ENCODE results near the gene DARS1. TPM values are rescaled to one million over a fixed set of nuclear protein-coding genes. Genes with fewer than 3 reads are reported as not detected.
"Not testable (repeated sequence)": the region's sequence is repeated elsewhere in the genome, so short reads cannot be mapped to it uniquely, and the experiment has no call there.

DARS1 gene
- total RNA-seq, 1 donor from 2014 or later = 113 TPM

DNA sequence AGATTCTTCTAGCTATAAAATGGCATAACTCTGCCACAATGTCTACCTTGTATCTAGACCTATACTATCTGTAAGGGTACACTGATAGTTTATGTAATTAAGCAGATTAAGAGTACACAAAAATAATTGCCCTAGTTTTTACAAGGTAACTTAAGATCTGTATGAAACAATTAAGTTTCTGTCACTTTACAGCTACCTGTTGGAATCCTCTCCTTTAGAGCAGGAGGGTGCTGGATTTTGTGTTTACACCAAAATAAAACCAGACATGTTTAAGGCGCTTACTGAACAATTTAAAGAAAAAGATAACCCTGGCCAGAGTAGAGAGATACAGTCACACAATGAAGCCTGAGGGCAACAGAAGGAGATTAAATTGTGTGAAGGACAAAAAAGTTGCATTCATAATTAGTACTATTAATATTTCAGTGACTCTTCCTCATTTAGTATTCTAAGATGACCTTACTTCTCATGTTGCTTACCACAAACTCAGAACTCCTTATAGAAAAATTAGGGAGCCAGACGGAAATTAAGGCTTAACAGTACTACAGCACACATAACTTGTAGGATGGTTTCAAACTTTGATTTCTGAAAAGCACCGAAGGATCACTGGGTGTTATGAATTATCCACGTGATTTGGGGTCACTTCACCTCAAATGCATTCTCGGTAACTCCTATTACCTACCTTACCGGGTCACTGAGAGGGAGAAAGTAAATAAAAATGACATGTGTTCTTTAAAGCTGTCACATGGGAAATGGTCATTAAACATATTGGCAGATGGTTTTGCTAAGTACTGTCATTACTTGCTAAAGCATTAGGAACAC lies 1.0 kb downstream of the DARS1 start:
- no peak for DNase-seq (ENCODE audit: low spot score)

DNA sequence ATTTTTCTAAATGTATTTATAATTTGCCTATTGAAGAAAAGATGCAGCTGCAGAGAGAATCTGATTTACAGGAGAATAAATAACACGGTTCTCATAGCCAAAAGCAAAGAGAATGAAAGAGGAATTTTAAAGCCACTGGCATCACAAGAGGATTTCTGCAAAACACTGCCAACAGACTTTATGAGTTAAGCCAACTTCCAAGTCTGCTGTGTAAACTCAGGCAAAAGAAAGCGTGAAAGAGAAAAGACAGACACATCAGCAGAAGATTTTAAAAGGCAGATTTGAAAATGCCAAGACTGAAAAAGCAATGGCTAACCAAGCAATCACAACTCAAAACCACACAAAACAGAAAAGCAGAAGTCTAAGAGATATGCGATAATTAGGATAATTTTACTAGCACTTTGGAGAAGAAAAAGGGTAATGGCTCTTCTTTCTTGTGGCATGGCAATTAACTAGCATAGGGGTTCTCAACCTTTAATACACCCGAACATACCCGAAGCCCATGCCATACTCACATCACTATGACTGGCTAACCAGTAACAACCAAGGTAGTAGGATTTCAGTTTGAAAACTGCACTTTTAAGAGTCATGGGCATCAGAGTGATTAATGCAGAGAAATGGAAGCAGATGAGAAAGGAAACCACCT lies 4.9 kb downstream of the DARS1 start:
- DNase-seq (ENCODE audit: low spot score) = peak; percentile 50

DNA sequence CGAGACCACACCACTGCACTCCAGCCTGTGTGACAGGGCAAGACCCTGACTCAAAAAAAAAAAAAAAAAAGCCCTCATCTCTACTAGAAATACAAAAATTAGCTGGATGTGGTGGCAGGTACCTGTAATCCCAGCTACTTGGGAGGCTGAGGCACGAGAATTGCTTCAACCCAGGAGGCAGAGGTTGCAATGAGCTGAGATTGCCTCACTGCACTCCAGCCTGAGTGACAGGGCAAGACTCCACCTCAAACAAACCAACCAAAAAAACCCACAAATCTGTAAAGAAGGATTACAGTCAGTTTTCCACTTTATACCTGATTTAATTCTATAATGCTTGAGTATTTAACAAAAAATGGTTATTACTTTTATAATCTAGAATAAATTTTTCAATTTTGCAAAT lies 9.7 kb downstream of the DARS1 start:
- no peak for DNase-seq (ENCODE audit: low spot score)

DNA sequence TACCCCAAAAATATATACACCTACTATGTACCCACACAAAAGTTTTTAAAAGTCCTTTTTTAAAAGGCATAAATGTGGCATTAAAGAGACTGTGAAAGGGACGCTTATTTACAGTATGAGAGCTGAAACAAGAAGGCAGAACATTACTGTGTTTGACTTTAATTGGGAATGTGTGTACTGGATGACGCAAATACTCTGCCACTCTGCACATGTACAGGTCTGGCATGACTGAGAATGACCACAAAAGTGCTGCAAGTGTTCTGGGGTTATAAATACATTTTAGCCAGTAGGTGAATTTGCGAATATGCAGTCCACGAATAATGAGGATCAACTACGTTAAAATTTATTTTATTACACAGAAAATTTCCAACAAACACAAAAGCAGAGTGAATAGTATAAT lies 11.4 kb downstream of the DARS1 start:
- DNase-seq (ENCODE audit: low spot score) = no peak

- DNase-seq (ENCODE audit: low spot score) = no peak
These were observed 15.6 kb downstream of the DARS1 start for GRCh38 chr2:135969655-135970387.

DNA sequence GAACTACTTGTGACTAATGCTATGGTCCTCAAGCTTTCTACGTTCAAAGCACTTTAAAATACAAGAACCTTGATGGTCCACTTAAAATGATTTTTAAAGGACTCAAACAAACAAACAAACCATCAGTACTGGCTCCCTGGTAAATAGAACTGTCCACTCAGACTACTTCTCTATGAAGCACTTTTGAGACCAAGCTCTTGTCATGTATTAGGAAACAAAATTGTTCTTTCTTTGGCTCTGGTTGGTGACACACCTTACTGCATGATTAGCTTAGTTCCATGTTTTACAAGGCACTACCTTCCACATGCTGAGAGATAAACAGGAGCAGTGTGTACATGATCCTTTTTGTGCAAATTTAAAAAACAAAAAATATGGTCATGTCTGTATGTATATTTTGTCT lies 19.7 kb downstream of the DARS1 start:
- DNase-seq (ENCODE audit: low spot score) = no peak

DNA sequence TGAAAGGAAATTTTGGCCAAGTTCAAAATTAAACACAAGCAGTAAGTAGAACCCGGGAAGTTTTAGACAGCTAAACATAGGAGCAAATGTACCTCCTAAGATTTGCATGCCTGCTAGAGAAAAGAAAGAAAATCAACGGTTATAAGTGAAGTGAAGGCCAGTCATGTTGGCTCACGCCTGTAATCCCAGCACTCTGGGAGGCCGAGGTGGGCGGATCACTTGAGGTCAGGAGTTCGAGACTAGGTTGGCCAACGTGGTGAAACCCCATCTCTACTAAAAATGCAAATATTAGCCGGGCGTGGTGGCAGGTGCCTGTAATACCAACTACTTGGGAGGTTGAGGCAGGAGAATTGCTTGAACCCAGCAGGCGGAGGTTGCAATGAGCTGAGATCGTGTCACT lies 21.0 kb downstream of the DARS1 start:
- not testable (repeated sequence) for DNase-seq (ENCODE audit: low spot score)

- no peak for DNase-seq (ENCODE audit: low spot score)
These were observed 21.6 kb downstream of the DARS1 start for GRCh38 chr2:135963841-135964240.

DNA sequence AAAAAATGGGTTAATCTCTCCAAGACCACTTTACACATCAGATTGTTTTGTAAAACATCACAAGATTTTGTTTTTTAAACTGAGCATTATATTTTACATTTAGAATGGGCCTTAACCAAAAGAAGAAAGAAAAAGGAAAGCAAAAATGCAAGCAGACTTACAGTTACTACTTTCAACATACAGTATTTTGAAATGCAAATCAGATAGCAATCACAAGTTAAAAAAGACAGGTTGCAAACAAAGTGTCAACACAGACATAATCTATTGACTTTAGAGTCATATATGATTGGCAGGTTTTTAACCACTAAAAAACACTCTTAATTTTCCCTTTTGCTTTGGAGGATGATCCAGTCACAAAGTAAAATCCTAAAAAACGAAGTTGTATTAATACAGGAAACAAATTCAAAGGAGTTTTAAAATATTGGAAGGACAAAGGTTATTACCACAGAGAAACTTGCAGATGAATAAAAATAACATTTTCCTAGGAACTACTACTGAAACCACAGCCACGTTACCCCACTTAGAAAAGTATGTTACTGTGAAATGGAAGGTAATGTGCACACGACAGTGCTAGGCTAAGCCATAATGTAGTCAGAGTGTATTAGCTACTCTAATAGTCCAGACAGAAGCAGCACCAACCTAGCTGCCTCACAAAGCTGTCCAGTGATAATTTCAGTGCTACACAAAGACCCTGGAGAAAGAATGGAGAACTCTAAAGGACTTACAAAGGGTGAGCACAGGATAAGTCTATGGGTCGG lies 22.9 kb downstream of the DARS1 start:
- no peak for DNase-seq (ENCODE audit: low spot score)

DNA sequence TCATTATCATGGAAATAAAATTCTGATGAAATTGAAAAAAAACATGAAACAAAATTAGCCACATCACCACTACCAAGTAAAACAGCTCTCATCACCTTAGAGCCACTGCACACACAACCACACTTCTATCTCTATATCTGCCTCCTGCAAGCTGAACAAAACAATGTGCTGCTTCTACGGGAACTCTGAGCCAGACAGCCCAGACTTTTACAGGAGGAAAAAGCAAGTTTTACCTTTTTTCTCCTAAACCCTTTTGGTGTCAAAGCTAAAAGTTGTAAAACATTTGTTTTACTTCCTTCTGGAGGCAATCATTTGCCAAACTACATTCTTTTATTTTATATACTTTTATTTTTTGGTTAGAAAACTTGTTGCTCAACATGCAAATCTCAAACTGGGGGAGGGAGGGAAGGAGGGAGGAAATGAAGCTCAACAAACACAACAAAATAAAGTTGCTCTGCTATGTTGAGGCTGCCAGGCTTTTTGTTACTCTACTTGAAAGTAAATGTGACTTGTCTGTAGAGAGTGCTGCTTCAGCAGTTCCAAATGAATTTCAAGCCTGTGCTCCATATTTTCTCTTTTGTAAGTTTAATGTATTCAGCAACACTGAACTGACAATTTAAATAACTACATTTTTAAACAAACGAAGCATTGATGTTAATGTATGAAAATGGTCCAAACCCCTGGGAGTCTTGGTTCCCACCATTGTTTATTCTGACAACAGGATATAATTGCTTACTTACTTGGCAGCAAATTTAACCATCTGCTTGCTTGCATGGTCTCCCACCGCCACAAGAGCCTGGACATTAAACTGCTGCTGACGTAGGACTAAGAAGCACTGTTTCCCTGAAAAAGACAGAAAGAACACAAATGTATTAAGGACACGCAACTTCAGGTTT lies 24.5 kb downstream of the DARS1 start:
- DNase-seq (ENCODE audit: low spot score) = no peak

DNA sequence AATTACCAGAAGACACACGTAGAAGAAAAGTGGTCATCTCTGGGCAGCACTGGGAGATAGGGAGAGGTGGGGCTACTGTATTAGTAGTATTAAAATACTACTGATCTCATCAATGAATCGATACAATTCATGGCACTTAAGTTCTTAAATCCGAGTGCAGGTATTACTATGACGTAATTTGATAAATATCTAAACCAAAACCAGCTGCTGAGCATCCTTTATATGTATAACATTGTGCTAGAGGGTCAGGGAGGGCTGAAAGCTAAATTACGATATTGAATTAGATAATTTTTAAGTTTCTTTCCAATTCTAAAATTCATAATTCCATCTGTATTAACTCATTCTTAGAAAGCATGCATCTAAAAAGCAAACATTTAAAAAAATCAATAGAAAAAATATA lies 25.3 kb downstream of the DARS1 start:
- no peak for DNase-seq (ENCODE audit: low spot score)

GRCh38 chr2:135958927-135959326 lies 26.5 kb downstream of the DARS1 start:
- not testable (repeated sequence) for DNase-seq (ENCODE audit: low spot score)

DNA sequence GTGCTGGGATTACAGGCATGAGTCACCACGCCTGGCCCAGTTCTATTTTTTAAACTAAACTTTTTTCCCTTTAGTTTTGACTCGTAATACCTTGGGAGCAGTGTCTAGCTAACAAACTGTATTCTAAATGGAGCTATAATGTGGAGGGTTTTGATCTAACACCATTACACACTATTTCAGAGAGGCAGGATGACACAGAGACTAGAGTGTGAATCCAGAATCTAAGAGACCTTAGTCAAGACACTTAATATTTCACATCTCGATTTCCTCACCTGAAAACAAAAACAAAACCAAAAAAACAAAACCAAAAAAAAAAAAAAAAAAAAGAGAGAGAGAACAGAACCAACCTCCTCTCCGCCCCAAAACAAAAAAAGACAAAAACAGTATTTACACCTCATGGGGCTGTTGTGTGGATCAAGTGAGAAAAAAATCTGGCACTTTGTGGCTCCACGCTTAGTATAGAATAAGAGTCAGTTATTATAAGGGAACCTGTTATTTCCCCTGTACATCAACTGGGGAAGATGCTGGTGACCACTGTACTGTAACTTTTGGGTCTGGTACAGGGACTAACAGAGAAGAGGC lies 31.3 kb downstream of the DARS1 start:
- no peak for DNase-seq (ENCODE audit: low spot score)

DNA sequence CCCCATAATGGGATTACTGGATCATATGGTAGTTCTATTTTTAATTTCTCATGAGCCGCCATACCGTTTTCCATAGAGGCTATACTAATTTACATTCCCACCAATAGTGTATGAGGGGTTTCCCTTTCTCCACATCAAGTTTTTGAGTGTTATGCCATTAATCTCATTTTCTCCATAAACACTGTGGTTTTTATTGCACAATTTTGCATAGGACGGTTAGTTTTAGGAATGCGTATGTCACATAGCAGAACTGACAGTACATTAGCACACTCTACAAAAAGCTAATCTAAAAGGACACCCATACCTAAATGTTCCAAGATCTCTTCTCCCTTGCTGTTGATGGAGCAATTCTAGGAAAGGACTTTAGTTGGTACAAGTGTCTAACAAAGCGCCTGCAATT lies 32.5 kb downstream of the DARS1 start:
- DNase-seq (ENCODE audit: low spot score) = no peak

DNA sequence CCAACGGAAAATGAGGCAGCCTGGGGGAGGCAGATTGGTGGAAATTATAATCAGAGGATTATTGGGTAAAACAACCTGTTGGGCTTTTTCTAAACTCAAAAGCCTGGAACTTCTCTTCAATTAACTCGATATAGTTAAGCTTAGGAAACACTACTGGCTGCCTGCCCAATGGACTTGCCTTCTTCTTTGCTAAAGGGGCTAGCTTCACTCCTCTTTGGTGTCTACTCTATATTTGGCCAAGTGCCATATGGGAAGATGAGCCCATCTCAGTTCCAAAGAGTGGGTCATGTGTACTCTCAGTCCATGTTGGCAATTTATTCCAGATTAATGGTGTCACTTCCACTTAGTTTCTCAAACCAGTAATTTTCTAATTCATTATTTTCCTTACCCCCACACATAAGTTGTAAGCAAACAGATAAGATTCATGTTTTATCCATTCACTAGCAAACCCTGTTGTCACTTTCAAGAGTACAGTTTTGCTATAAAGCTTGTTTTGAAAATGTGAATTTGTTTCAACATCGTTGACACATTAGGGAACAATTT lies 34.3 kb downstream of the DARS1 start:
- DNase-seq (ENCODE audit: low spot score) = no peak

- no peak for DNase-seq (ENCODE audit: low spot score)
These were observed 35.8 kb downstream of the DARS1 start for GRCh38 chr2:135949451-135950234.

DNA sequence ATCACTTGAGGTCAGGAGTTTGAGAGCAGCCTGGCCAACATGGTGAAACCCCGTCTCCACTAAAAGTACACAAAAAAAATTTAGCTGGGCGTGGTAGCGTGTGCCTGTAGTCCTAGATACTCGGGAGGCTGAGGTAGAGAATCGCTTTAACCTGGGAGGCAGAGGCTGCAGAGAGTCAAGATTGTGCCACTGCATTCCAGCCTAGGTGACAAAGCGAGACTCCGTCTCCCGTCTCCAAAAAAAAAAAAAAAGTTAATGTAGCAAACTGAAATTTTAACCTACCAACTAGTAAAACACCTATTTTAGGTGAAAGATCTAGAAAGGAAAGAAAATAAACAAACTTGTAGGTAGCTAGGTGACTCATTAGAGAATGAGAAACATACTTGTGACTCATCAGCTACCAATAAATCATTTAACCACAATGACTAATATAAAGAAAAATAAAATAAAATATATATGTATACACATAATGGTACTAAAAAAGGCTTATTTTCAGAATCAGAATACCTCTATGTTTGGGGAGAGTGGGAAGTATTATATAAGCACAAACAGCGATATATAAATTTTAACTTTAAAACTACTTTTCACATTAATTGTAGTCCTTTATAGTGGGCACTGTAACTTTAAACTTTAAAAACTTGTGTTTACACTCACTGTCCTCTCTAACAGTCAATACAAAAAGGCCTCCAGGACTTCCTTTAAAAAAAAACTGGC lies 36.6 kb downstream of the DARS1 start:
- no peak for DNase-seq (ENCODE audit: low spot score)

DNA sequence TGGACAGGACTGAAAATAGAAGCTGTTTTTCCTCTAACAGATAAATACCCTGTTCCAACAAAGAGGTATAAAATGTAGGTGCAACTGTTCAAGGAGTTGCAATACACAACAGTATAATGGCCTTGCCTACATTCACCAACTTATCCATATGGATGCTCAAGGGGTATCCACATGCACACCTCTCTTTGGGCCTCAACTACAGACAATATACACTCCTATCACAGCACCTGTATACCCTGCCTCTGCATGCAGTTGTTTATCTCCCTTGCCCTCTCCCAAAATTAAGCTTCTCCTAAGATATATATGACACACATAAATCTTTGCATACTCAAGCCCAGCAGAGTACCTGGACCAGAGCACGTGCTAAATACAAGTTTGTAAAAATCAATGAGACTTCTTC lies 37.3 kb downstream of the DARS1 start:
- no peak for DNase-seq (ENCODE audit: low spot score)

GRCh38 chr2:135947483-135947882 lies 37.9 kb downstream of the DARS1 start:
- no peak for DNase-seq (ENCODE audit: low spot score)

All from umbilical cord (tissue), 2 donors.